SK-N-SH (cell line): ENCODE data around the gene ZC2HC1C. TPM values are rescaled to one million over a fixed set of nuclear protein-coding genes. Genes with fewer than 3 reads are reported as not detected.
A peak's percentile ranks its signal among the peaks of the same experiment; 100 is the strongest.

Source experiments
- CTCF ChIA-PET: fragments of 300-600, 350-600 bp; formaldehyde crosslinking; extraction: SDS; loops from one replicate; lab custom pipeline; 2021; lab: Yijun Ruan, JAX
- POLR2A ChIA-PET: fragments of 350-600 bp; sonication (Branson Sonifier 250); formaldehyde crosslinking; extraction: SDS; loops from one replicate; lab custom pipeline; 2020; ENCODE audit warnings: antibody characterized with exemption, inconsistent platforms; lab: Yijun Ruan, JAX
- DNase-seq: peaks from one replicate; pipeline ENCODE4 v3.0.0; 2012
- H2AFZ ChIP-seq: fragments of 200-600 bp; sonication (generic); 2 replicates; pipeline ENCODE4 v1.8.1; 2016; ENCODE audit warnings: antibody characterized with exemption, mild to moderate bottlenecking, low read depth
- H3F3A ChIP-seq: fragments of 200-600 bp; sonication (generic); replicated peaks from 2 replicates; pipeline ENCODE3; 2016; ENCODE audit warnings: antibody characterized with exemption, mild to moderate bottlenecking; ENCODE audit not compliant: insufficient read depth
- H3K27ac ChIP-seq, 2 experiments: fragments of 200-500 bp in 1 of 2; fragments of 200-600 bp in 1 of 2; sonication (Bioruptor generic) in 1 of 2; sonication (generic), shearing (Covaris generic) in 1 of 2; 2 replicates each; pipeline versions ENCODE4 v1.5.1 to v1.6.1; 2014 to 2016; ENCODE audit warnings: low read depth in 2 of 2, inconsistent platforms in 1 of 2, low read length in 1 of 2, mild to moderate bottlenecking in 1 of 2, mixed read lengths in 1 of 2
- H3K27me3 ChIP-seq: fragments of 200-600 bp; sonication (generic), shearing (Covaris generic); 2 replicates; pipeline ENCODE4 v1.6.1; 2016; ENCODE audit warnings: mixed run types; ENCODE audit not compliant: insufficient read depth
- H3K36me3 ChIP-seq, 2 experiments: fragments of 200-500 bp in 1 of 2; fragments of 200-600 bp in 1 of 2; sonication (Bioruptor generic) in 1 of 2; sonication (generic) in 1 of 2; replicated peaks in 1 of 2; 2 replicates each; pipeline versions ENCODE3 to v1.5.1; 2014 to 2016; ENCODE audit warnings: low read length in 1 of 2, mild to moderate bottlenecking in 1 of 2; ENCODE audit not compliant: insufficient read depth in 2 of 2, control insufficient read depth in 1 of 2
- H3K4me1 ChIP-seq, 2 experiments: fragments of 200-500 bp in 1 of 2; fragments of 200-600 bp in 1 of 2; sonication (Bioruptor generic) in 1 of 2; sonication (generic), shearing (Covaris generic) in 1 of 2; 2 replicates each; pipeline versions ENCODE4 v1.5.1 to v1.6.1; 2014 to 2016; ENCODE audit warnings: low read depth in 1 of 2, low read length in 1 of 2, mixed run types in 1 of 2; ENCODE audit not compliant: insufficient read depth in 2 of 2, control insufficient read depth in 1 of 2
- H3K4me2 ChIP-seq: fragments of 200-600 bp; sonication (generic), shearing (Covaris generic); 2 replicates; pipeline ENCODE4 v1.6.1; 2017; ENCODE audit warnings: mixed run types
- H3K4me3 ChIP-seq, 2 experiments: fragments of 200-500 bp in 1 of 2; fragments of 200-600 bp in 1 of 2; sonication (Bioruptor generic) in 1 of 2; sonication (generic), shearing (Covaris generic) in 1 of 2; 2 replicates each; pipeline versions ENCODE4 v1.5.1 to v1.8.1; 2014 to 2016; ENCODE audit warnings: low read depth in 2 of 2, inconsistent platforms in 1 of 2, low read length in 1 of 2, mild to moderate bottlenecking in 1 of 2, mixed read lengths in 1 of 2, moderate library complexity in 1 of 2
- H3K79me2 ChIP-seq: fragments of 200-600 bp; sonication (generic); 2 replicates; pipeline ENCODE4 v1.8.1; 2017; ENCODE audit warnings: mild to moderate bottlenecking; ENCODE audit not compliant: insufficient read depth
- H3K9ac ChIP-seq: fragments of 200-600 bp; sonication (generic); 2 replicates; pipeline ENCODE4 v1.6.1; 2017; ENCODE audit warnings: mixed run types
- H3K9me2 ChIP-seq: fragments of 200-600 bp; sonication (generic); 2 replicates; pipeline ENCODE4 v1.6.1; 2017; ENCODE audit warnings: mixed run types
- H3K9me3 ChIP-seq: fragments of 200-600 bp; sonication (generic); 2 replicates; pipeline ENCODE4 v1.6.1; 2017; ENCODE audit warnings: mixed run types, mild to moderate bottlenecking, moderate library complexity
- H4K20me1 ChIP-seq: fragments of 200-600 bp; sonication (generic); 2 replicates; pipeline ENCODE4 v1.6.1; 2017; ENCODE audit warnings: mild to moderate bottlenecking, mixed run types; ENCODE audit not compliant: insufficient read depth
- CHD2 ChIP-seq: fragments of 150-350 bp; IDR thresholded peaks from 2 replicates; pipeline ENCODE4 v1.6.1; 2018; ENCODE audit warnings: low read length; ENCODE audit not compliant: partially characterized antibody
- EP300 ChIP-seq, 2 experiments: IDR thresholded peaks; 2 replicates each; pipeline versions ENCODE4 v1.4.0 to v1.6.1; 2012; ENCODE audit warnings: borderline replicate concordance in 1 of 2, low read depth in 1 of 2, low read length in 1 of 2
- EZH2phosphoT487 ChIP-seq: fragments of 200-600 bp; sonication (generic); IDR thresholded peaks from 2 replicates; pipeline ENCODE4 v1.6.1; 2017; ENCODE audit warnings: low read depth, mixed run types, mild to moderate bottlenecking, antibody characterized with exemption, moderate library complexity, borderline replicate concordance
- FOSL2 ChIP-seq: IDR thresholded peaks from 2 replicates; pipeline ENCODE4 v1.4.0; 2012; ENCODE audit warnings: low read depth, mild to moderate bottlenecking, moderate library complexity, borderline replicate concordance
- FOXJ3 ChIP-seq: sonication (generic); formaldehyde crosslinking; IDR thresholded peaks from 2 replicates; pipeline ENCODE4 v1.5.1; 2020; ENCODE audit warnings: mild to moderate bottlenecking, missing genetic modification reagents
- FOXM1 ChIP-seq: IDR thresholded peaks from 2 replicates; pipeline ENCODE4 v1.4.0; 2012; ENCODE audit warnings: low read depth, mild to moderate bottlenecking
- GABPA ChIP-seq: IDR thresholded peaks from 2 replicates; pipeline ENCODE4 v1.4.0; 2012; ENCODE audit warnings: low read depth, mild to moderate bottlenecking
- GATA2 ChIP-seq: sonication (generic); formaldehyde crosslinking; IDR thresholded peaks from 2 replicates; pipeline ENCODE4 v1.5.0; 2020; ENCODE audit warnings: mild to moderate bottlenecking, missing genetic modification reagents
- MAX ChIP-seq: IDR thresholded peaks from 2 replicates; pipeline ENCODE4 v1.4.0; 2012; ENCODE audit warnings: low read depth
- MEF2A ChIP-seq: IDR thresholded peaks from 2 replicates; pipeline ENCODE4 v1.4.0; 2012; ENCODE audit warnings: low read depth, borderline replicate concordance
- NFIC ChIP-seq: IDR thresholded peaks from 2 replicates; pipeline ENCODE4 v1.4.0; 2012; ENCODE audit warnings: borderline replicate concordance
- NRF1 ChIP-seq: IDR thresholded peaks from 2 replicates; pipeline ENCODE4 v1.6.1; 2012; ENCODE audit warnings: low read depth, mild to moderate bottlenecking, low read length
- RAD21 ChIP-seq: IDR thresholded peaks from 2 replicates; pipeline ENCODE4 v1.6.1; 2012; ENCODE audit warnings: mild to moderate bottlenecking, low read length
- REST ChIP-seq: IDR thresholded peaks from 2 replicates; pipeline ENCODE4 v1.6.1; 2012; ENCODE audit warnings: mild to moderate bottlenecking, low read depth, low read length, moderate library complexity
- RFX5 ChIP-seq: IDR thresholded peaks from 2 replicates; pipeline ENCODE4 v1.6.1; 2012; ENCODE audit warnings: mild to moderate bottlenecking, improper control_type of control experiment, low read length
- SMC3 ChIP-seq: IDR thresholded peaks from 2 replicates; pipeline ENCODE4 v1.6.1; 2012; ENCODE audit warnings: low read depth, low read length, improper control_type of control experiment
- TAF1 ChIP-seq: IDR thresholded peaks from 2 replicates; pipeline ENCODE4 v1.6.1; 2012; ENCODE audit warnings: low read depth, mild to moderate bottlenecking, low read length, moderate library complexity, borderline replicate concordance
- TEAD4 ChIP-seq: IDR thresholded peaks from 2 replicates; pipeline ENCODE4 v1.4.0; 2012; ENCODE audit warnings: mild to moderate bottlenecking, borderline replicate concordance; ENCODE audit not compliant: insufficient read depth
- USF2 ChIP-seq: fragments of 150-350 bp; IDR thresholded peaks from 2 replicates; pipeline ENCODE4 v1.6.1; 2017; ENCODE audit warnings: antibody characterized with exemption, low read length, low read depth, borderline replicate concordance
- ZBTB33 ChIP-seq: IDR thresholded peaks from 2 replicates; pipeline ENCODE4 v1.4.0; 2012; ENCODE audit warnings: low read depth, borderline replicate concordance
- WGBS: methylation state at CpG from one replicate; pipeline ENCODE4 v1.1.6; 2017; ENCODE audit warnings: low lambda C conversion rate; 5-methylcytosine and 5-hydroxymethylcytosine counted together
- polyA plus RNA-seq, 3 experiments: library from polyadenylated mRNA; depleted of rRNA; stranded (reverse); fragments of >200 nt; gene quantifications; 2 replicates each; pipeline ENCODE4 v1.2.3, GENCODE V29; 2012

ZC2HC1C gene
- polyA plus RNA-seq, 1 of the 3 experiments (the other 2 are of a cell fraction): 1.2 TPM

GRCh38 chr14:75126121-75126544, 56.7 kb downstream of the ZC2HC1C start (continued):
- TF ChIP-seq TAF1: no peak
- no peak for TF ChIP-seq EP300 (IDR thresholded peaks at IDR 0.05; ENCODE audit: borderline replicate concordance in 1 of 2, low read depth in 1 of 2, low read length in 1 of 2)
- no peak for TF ChIP-seq GATA2 (CRISPR knock-in tag)
- TF ChIP-seq RFX5: no peak
- no peak for TF ChIP-seq EZH2phosphoT487

- Histone ChIP-seq H3K79me2 (peaks cover 50% of the 10 kb centered on the region), H3K4me2 (peak within 1 kb of the TSS; percentile 75), H3K4me1 (peaks cover 3 to 17% of the 10 kb centered on the region in 2 experiments; a peak in 3 of 4 replicates), H3K9me2 (no peaks in the 10 kb centered on the region), H3K9ac (peak within 1 kb of the TSS; percentile 93), H3K4me3 (peak within 1 kb of the TSS; percentile 70 to 85), H3K9me3 (no peaks in the 10 kb centered on the region), H3K27ac (peak within 1 kb of the TSS; percentile 77 to 92), H3K36me3 (peaks cover 0 to 19% of the 10 kb centered on the region in 2 experiments), H2AFZ (peak within 1 kb of the TSS; percentile 88), H3K27me3 (no peaks in the 10 kb centered on the region), H3F3A (peaks cover 43% of the 10 kb centered on the region), H4K20me1 (no peaks in the 10 kb centered on the region)
- ChIA-PET POLR2A (interaction anchor here (0.7 to 1.3 kb wide), 8 partner anchors 44 to 307 kb away, joined by 3 to 8 read pairs (median 3); no protein-coding TSS in a partner anchor), CTCF (interaction anchor here (0.5 to 11.6 kb wide), 10 partner anchors 11 to 1836 kb away, joined by 3 to 237 read pairs (median 4); partner anchors contain the start of gene ZC2HC1C)
- 0% methylated on average over 5 of the region's 76 CpGs for WGBS
- DNase-seq: peak; percentile 94
- TF ChIP-seq FOXJ3 (CRISPR knock-in tag) (no peak), MAX (peak; percentile 87), CHD2 (peak; percentile 79), SMC3 (no peak), TEAD4 (0 out of 2 replicates have a peak, but pooled peaks have one; percentile 38), EZH2phosphoT487 (no peak), GABPA (peak; percentile 97), MEF2A (no peak), RFX5 (no peak), NRF1 (no peak), REST (no peak), RAD21 (no peak), ZBTB33 (0 out of 2 replicates have a peak, but pooled peaks have one; percentile 19), FOSL2 (no peak), USF2 (no peak), TAF1 (peak; percentile 91), NFIC (no peak), FOXM1 (no peak)
Measured at GRCh38 chr14:75126679-75127473, 57.4 kb downstream of the ZC2HC1C start, which contains the start of gene NEK9. TSS of gene NEK9 (minus strand) at chr14:75127048. CDS start at chr14:75126921, 127 bp downstream.
